ENCODE data around the gene ACTL6B.
"Not testable (repeated sequence)": the region's sequence is repeated elsewhere in the genome, so short reads cannot be mapped to it uniquely, and the experiment has no call there.

ACTL6B gene

DNA sequence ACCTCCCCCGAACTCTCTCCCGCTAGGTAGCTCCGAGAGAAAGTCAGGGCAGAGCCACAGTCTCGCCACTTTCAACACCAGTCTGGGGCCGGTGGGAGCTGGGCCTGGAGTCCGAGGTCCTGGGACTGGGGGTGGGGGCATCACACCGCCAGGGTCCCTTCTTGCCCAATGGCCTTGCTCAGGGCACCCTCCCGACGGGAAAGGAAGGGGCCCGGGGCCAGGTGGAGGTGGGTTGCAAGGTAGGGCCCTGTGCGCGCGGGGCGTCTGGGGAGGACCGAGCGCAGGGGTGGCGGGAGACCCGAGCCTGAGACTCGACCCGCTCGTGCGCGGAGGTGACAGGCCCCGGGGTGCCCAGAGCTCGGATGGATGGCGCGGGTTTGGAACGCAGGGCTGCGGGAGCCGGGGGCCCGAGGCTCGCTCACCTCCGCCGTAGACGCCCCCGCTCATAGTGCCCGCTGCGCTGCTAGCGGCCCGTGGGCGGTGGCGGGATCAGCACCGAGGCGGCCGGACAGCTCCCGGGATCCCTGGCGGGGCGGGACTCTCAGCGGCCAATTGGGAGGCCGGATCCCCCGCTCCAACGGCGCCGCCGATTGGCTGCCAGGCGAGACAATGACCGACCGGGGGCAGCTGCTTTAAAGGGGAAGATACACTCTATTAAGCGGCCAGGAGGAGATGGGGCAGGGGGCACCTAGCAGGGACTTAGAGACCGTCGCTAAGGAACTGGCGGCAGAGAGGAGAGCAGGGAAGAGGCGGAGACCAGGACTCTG lies at the start of gene ACTL6B:
ACTL6B (minus strand) TSS at position 541 of the 767 bp plus-strand sequence; CDS start at position 447, 94 bp downstream.
- DNase-seq (ENCODE audit: low read depth), result peak; percentile 62

DNA sequence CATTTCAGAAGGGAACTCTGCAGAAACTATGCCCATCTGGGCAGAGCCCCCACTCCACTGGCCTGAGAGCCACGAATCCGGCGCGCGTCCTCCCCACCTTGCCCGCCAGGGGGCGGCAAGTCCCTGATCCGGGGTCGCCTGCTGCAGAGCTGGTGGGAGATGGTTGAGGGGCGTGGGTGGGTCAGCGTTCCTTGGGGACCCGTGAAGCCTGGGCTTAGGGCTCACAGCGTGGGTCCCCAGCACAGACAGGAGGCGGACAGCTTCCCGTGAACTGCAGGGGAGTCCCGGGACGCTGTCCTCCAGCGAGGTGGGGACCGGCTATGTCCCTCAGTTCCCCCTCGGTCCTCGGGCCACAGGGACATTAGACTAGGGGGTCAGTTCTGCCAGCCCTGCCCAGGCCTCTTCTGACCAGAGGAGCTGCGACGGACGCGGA lies 49.1 kb upstream of the ACTL6B start:
- DNase-seq (ENCODE audit: low read depth), result peak; percentile 85

DNA sequence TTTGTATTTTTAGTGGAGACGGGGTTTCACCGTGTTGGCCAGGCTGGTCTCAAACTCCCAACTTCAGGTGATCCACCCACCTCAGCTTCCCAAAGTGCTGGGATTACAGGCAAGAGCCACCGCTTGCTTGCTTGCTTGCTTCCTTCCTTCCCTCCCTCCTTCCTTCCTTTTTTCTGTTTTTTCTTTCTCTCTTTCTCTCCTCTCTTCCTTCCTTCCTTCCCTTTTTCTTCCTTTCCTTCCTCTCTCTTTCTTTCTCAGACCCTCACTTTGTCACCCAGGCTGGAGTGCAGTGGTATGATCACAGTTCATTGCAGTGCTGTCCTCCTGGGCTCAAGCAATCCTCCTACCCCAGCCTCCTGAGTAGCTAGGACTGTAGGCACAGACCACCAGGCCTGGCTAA lies 44.8 kb upstream of the ACTL6B start:
- not testable (repeated sequence) for DNase-seq (ENCODE audit: low read depth)

DNA sequence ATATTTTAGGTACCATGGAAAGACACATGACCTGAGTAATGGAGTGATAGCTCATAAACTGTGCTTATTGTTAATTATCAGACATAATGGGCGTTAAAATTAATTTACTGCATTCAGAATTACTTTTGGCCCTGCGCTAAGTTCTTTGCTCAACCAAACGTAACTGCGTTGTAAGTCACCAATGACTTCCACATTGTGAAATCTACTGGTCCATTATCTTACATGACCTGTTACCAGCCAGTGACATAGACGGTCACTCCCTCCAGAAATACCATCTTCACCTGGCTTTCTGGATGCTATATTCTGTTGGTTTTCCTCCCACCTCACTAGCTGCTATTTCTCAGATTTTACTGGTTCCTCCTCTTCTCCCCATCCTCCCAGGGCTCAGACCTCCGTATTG lies 42.8 kb upstream of the ACTL6B start:
- no peak for DNase-seq (ENCODE audit: low read depth)

DNA sequence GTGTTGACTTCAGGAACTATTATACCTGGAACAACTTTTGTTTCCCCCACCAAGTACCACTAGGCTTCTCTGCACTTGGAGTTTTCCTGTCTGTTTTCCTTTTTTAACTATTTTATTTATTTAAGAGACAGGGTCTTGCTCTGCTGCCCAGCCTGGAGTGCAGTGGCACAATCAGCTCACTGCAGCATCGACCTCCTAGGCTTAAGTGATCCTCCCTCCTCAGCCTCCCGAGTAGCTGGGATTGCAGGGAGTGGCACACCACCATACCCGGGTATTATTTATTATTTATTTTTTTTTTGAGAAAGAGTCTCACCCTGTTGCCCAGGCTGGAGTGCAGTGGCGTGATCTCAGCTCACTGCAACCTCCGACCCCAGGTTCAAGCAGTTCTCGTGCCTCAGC lies 39.9 kb upstream of the ACTL6B start:
- DNase-seq (ENCODE audit: low read depth), result no peak

GRCh38 chr7:100694098-100694745 lies 38.0 kb upstream of the ACTL6B start, which contains the start of gene GIGYF1:
GIGYF1 (minus strand) TSS chr7:100694250; CDS start chr7:100688238, 6,012 bp downstream.
- peak; percentile 67 for DNase-seq (ENCODE audit: low read depth)

GRCh38 chr7:100693312-100694097 lies 37.3 kb upstream of the ACTL6B start:
- no peak for DNase-seq (ENCODE audit: low read depth)

DNA sequence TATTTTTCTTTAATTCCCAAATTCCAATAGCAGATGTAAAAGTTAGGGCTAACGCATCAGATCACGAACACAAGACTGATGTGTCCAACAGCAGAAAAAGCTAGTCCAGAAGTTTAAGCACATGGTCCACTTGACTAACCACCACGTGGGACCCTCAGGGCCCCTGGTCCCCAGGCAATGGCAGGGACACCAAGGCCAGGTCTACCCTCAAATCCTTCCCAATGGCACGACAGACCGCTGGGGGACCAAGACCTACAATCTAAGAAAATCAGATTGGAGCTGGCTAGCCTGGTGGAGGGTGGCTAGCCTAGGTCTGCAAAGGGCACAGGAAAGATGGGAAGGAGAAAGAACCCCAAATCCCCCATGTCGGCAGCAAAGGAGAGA lies 36.3 kb upstream of the ACTL6B start:
- DNase-seq (ENCODE audit: low read depth), result no peak

GRCh38 chr7:100691676-100692577 lies 35.7 kb upstream of the ACTL6B start:
- peak; percentile 79 for DNase-seq (ENCODE audit: low read depth)

DNA sequence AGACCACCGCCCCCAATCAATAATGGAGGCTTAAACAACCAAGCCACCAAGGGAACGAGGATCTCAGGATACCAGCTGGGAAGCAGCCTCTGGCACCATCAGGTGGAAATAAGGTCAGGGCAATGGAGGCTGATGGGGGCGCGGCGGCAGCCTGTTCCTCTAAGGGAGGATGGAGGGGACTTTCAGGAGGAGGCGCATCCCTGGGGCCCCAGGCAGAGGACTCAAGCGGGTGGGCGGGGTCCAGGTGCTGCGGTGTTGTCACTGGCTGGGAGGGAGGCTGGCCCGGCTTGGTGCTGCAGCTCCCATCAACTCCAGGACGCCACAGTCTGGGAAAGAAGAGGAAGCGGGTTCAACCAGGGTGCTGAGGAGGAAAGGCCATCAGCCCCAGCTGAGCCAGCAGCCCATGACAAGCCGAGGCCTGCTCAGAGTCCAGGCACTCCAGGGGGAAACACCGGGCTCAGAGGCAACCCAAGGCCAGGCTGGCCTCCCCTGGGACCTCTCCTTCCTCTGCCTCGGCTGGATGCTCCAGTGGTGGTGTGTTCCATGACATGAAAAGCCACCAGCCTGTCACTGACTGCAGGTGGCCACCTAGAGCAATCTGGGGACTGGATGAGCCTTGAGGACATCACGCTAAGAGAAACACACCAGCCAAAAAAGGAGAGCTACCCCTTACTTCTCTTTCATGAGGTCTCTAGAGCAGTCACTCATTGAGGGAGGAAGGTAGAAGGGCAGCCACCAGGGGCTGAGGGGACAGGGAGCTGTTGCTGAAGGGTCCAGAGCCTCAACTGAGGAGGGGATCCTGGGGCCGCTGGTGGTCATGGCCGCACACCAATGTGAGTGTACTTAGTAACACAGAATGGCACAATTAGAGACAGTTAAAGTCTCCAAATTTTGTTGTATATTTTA lies 33.2 kb upstream of the ACTL6B start:
- DNase-seq (ENCODE audit: low read depth), result no peak

GRCh38 chr7:100688326-100688860 lies 32.1 kb upstream of the ACTL6B start:
- no peak for DNase-seq (ENCODE audit: low read depth)

- no peak for DNase-seq (ENCODE audit: low read depth)
These were observed 31.6 kb upstream of the ACTL6B start for GRCh38 chr7:100687751-100688300.

DNA sequence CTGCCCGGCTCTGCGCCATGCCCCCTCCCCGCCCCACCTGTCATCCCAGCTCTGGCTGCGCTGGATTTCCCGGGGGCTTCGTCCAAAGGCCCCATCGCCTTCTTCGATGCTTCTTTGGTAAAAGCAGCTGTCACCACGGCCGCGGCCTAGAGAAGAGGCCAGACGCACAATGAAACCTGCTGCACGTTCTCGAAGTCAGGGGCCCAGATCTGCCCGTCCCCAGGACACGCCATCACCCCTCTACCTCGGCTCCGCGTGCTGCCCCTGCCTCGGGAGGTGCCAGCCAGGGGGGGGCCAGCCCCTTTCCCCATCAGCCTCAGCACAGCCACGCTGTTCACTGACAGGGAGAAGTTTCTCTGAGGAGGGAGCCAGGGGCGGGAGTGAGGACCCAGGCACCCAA lies 31.0 kb upstream of the ACTL6B start:
- no peak for DNase-seq (ENCODE audit: low read depth)

- DNase-seq (ENCODE audit: low read depth), result no peak
These were observed 30.6 kb upstream of the ACTL6B start for GRCh38 chr7:100686822-100687211.

GRCh38 chr7:100686201-100686821 lies 30.1 kb upstream of the ACTL6B start:
- no peak for DNase-seq (ENCODE audit: low read depth)

DNA sequence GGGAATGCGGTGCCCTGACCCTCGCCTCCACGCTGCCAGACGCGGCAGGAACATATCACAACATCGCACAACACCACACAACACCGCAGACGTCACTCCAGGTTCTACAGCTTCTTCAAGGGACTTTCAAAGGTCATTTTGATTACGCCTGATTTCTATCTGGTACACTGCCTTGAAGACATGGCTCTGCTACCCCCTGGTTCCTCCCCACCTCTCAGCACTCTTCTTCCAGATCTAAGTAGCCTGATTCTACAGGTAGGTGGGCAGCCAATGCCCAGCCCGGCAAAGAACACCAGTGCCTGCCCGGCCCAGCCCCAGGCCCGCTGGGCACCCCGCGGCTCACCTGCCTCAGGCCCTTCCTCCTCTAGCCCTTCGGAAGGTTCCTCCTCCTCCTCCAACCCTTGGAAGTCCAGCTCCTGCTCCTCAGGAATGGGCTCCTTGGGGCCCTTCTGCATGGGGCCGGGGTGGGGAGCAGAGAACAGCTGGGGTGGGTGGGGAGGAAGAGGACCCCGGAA lies 29.4 kb upstream of the ACTL6B start:
- DNase-seq (ENCODE audit: low read depth), result no peak

- DNase-seq (ENCODE audit: low read depth), result no peak
These were observed 28.9 kb upstream of the ACTL6B start for GRCh38 chr7:100685049-100685605.

DNA sequence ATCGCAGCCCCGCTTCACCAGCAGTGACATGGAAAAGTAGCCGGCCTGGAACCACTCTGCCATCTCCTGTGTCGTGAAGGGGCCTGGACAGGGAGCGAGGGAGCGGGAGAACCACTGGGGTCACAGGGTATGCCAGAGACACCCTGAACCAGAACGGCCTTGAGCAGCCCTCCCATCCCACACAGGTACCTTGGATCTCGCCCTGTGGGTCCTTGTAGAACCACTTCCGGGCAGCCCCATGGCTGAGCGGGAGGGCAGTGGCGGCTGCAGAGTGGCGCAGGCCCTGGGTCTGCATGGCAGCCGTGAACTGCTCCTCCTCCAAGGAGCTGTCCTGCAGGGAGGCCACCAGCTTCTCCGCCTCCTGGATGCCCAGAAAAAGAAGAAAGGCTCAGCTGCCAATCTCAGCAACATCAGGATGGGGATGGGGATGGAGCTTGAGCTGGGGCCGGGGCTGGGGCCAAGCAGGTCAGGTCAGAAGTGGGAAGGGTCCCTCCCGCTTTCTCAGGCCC lies 28.3 kb upstream of the ACTL6B start:
- no peak for DNase-seq (ENCODE audit: low read depth)

Data from activated T-cell treated with anti-CD3 and anti-CD28 coated beads for 48 hours (primary cell).